GM21360 (cell line): Measurements from ENCODE around the gene GNAI2.

ENCODE experiments used
- ATAC-seq: cut with Tn5 transposase; IDR thresholded peaks from one replicate; pipeline ENCODE4 v1.9.1; 2021; ENCODE audit warnings: mild to moderate bottlenecking, moderate library complexity; ENCODE audit not compliant: unreplicated experiment

GNAI2 gene

GRCh38 chr3:50295553-50296431, 59.8 kb downstream of the GNAI2 start:
- no peak for ATAC-seq

GRCh38 chr3:50296721-50297383, 60.8 kb downstream of the GNAI2 start:
- ATAC-seq, result no peak

GRCh38 chr3:50297384-50297775, 61.4 kb downstream of the GNAI2 start:
- no peak for ATAC-seq

DNA sequence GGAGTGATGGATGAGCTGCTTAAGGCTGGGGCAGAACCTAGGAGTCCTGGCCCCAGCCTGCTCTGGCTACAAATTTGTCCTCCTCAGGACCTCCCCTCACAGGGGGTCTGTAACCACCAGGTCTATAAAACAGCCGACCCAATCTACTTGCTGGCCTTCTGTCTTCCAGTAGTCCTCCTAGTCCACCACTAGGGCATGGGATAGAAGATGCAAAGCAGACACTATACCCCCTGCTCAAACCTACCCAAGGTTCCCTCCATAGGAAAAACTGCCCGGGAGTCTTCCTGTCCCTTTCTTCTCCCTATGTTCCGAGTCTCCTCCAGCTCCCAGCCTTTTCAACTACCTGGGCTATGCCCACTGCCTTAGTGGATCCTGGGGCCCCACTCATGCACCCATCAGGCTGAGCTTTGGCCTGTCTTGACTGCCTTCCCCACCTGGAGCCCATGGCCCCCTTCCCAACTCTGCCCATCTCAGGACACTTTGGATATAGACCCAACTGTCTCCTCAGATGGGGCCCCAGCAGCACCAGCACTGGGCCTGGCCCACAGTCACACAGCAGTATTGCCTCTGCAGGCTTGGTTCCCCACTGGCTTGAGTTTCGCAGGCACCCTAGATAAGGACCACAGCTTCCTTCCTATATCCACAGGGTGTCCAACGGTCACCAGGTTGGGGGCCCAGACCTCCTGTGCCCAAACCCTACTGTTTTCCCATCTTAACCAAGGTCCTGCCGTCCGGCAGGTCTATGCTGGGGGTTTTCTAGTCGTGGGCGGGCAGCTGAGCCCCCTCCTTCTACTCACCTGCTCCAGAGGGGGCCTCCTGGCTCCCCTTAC, 62.1 kb downstream of the GNAI2 start:
- no peak for ATAC-seq

DNA sequence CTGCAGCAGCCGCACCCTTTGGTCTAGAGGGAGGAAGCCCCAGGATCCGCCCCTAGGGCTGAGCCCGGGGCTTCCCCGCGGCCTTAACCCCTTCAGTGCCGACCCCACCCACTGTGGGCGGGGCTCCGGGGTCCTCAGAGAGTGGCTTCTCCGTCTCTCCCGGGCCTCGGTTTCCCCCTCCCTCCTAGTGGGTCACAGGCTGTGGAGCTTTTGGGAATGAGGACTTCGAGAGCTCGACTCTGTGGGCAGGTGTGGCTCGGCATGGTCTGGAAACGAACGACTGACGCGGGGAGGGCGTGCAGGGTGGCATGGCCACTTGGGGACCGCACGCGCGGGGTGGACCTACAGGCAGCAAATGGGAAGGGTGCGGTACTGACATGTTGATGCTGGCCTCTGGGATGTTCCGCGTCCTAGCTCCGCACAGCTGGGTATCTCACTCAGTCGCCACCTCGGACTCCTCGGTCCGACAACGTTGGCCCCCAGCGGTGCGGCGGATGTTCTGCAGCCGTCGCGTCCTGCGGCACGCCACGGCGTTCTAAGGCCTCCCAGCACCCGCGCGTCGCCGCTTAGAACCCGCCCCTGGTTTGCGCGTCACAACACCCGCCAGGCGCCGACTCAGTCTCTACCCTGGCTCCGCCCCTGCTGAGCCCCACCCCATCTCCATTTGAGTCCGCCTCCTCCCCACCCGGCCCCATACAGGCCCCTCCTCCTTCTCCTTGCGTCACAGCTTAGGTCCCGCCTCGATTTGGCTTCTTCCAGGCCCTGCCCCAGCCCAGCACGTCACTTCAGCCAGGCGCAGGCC, 63.0 kb downstream of the GNAI2 start, which contains the start of the genes HYAL3 and NAA80:
Gene HYAL3 (minus strand): TSS at position 570 of the 802 bp plus-strand sequence. CDS start 3,803 bp downstream, outside the sequence.
Gene NAA80 (minus strand): TSS at position 570 of the 802 bp plus-strand sequence. CDS start 1,942 bp downstream, outside the sequence.
- peak; percentile 75 for ATAC-seq

DNA sequence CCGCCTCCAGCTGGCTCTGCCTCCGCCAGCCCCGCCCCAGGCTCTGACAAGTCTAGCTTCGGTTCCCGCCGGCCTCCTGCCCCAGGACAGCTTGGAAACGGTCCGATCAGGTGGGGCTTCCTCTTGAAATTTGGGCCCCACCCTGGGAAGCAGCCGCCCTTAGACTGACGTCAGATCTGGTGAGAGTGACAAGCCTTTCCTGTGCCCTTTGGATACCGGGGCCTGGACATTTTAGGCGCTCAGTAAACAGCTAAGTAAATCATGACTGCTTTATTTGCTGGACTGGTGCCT, 63.6 kb downstream of the GNAI2 start:
- ATAC-seq, result no peak

DNA sequence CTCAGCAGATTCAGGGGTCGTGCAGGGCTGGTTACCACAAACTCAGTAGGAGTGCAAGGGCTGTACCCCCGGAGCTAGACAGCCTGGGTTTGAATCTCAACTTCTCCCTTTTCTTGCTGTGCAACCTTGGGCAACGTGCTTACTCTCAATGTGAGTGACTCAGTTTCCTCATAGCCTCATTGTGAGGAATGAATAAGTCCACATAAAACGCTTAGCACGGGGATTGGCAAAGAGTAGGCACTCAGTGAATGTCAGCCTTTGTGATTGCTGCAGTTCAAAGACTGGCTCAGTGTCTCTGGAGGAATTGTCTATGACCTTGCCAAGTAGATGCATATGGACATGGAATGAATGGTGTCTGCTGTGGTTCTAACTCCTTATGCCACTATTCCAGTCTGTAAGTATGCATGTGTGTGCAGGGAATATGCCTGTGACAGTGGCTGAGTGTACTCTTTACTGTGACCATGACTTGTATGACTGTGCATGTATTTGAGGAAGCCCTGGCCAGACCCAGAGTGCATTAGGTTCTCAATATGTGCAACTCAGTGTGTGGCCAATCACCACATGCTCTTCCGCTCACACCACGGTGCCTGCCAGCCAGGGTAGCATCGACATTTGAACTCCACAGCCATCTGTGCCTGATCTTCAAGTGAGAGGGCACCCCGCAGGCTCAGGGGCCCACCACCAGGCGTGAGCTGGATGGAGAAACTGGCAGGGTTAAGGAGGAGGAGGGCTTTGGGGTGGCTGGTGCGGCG, 64.1 kb downstream of the GNAI2 start:
- no peak for ATAC-seq

GRCh38 chr3:50300681-50301254, 64.8 kb downstream of the GNAI2 start:
- no peak for ATAC-seq

GRCh38 chr3:50302095-50303012, 66.3 kb downstream of the GNAI2 start:
- no peak for ATAC-seq

GRCh38 chr3:50303013-50303815, 67.2 kb downstream of the GNAI2 start, which contains the start of gene HYAL1:
Gene HYAL1, minus strand, starts transcription at chr3:50303574. Its CDS starts 618 bp downstream, at chr3:50302956.
- no peak for ATAC-seq

DNA sequence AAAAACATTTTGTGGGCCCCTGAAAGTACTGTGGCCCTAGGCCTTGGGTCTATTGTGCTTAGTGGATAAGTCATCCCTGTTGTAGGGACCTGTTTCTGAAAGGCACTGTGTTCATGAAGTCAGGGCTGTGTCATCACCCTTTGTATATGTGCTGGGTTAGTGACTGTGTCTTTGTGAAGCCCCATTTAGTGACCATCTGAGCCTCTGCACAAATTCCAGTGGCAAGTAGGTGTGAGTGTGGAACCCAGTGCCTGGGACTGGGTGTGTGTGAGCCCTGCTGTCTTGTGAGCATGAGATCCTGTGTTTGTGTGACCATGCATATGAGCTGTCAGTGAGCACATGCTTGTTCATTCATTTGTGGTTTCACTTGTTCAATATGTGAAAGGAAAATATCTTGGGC, 68.6 kb downstream of the GNAI2 start:
- no peak for ATAC-seq
